Measurements from ENCODE around the gene ITPRID2.

The ITPRID2 gene

GRCh38 chr2:181973171-181973783 lies 81.7 kb downstream of the ITPRID2 start:
- DNase-seq (no peak), ATAC-seq (ENCODE audit: insufficient read depth, low read depth) (no peak)
- no peak for TF ChIP-seq EZH2 (IDR thresholded peaks at IDR 0.05; ENCODE audit: borderline replicate concordance, low read depth, low read length, severe bottlenecking)
- TF ChIP-seq CTCF (IDR thresholded peaks at IDR 0.05; ENCODE audit: borderline replicate concordance, extremely low read depth, low read length, poor library complexity, severe bottlenecking): no peak
- Histone ChIP-seq H3K4me3 (ENCODE audit: low read depth in 1 of 2, low read length in 2 of 2) (no peak overlapping the region), H3K27ac (ENCODE audit: low read length) (no peak overlapping the region), H3K79me2 (ENCODE audit: insufficient read depth, low read length) (no peaks in the 10 kb centered on the region), H3K36me3 (ENCODE audit: insufficient read depth, low read length) (no peaks in the 10 kb centered on the region), H2AFZ (ENCODE audit: low read depth, low read length) (no peak overlapping the region), H3K27me3 (ENCODE audit: insufficient read depth, low read length, poor library complexity) (no peaks in the 10 kb centered on the region), H3K9ac (ENCODE audit: low read depth, low read length) (no peak overlapping the region), H3K4me1 (ENCODE audit: insufficient read depth, low read length) (no peaks in the 10 kb centered on the region), H3K9me3 (ENCODE audit: insufficient read depth, low read length, severe bottlenecking) (no peaks in the 10 kb centered on the region), H3K4me2 (ENCODE audit: insufficient read depth, low read length) (no peak overlapping the region), H4K20me1 (ENCODE audit: insufficient read depth, low read length) (no peaks in the 10 kb centered on the region)

GRCh38 chr2:181977661-181978350 lies 86.3 kb downstream of the ITPRID2 start:
- Histone ChIP-seq H2AFZ (ENCODE audit: low read depth, low read length) (no peak overlapping the region), H3K27ac (ENCODE audit: low read length) (no peak overlapping the region), H3K79me2 (ENCODE audit: insufficient read depth, low read length) (no peaks in the 10 kb centered on the region), H3K4me2 (ENCODE audit: insufficient read depth, low read length) (no peak overlapping the region), H3K4me3 (ENCODE audit: low read depth in 1 of 2, low read length in 2 of 2) (no peak overlapping the region), H4K20me1 (ENCODE audit: insufficient read depth, low read length) (no peaks in the 10 kb centered on the region), H3K4me1 (ENCODE audit: insufficient read depth, low read length) (no peaks in the 10 kb centered on the region), H3K9ac (ENCODE audit: low read depth, low read length) (no peak overlapping the region), H3K9me3 (ENCODE audit: insufficient read depth, low read length, severe bottlenecking) (no peaks in the 10 kb centered on the region), H3K36me3 (ENCODE audit: insufficient read depth, low read length) (no peaks in the 10 kb centered on the region), H3K27me3 (ENCODE audit: insufficient read depth, low read length, poor library complexity) (no peaks in the 10 kb centered on the region)
- DNase-seq: no peak
- TF ChIP-seq EZH2 (IDR thresholded peaks at IDR 0.05; ENCODE audit: borderline replicate concordance, low read depth, low read length, severe bottlenecking) (no peak), CTCF (IDR thresholded peaks at IDR 0.05; ENCODE audit: borderline replicate concordance, extremely low read depth, low read length, poor library complexity, severe bottlenecking) (no peak)
- no peak for ATAC-seq (ENCODE audit: insufficient read depth, low read depth)

- TF ChIP-seq CTCF (IDR thresholded peaks at IDR 0.05; ENCODE audit: borderline replicate concordance, extremely low read depth, low read length, poor library complexity, severe bottlenecking) (no peak), EZH2 (IDR thresholded peaks at IDR 0.05; ENCODE audit: borderline replicate concordance, low read depth, low read length, severe bottlenecking) (no peak)
- ATAC-seq (ENCODE audit: insufficient read depth, low read depth): no peak
- no peak overlapping the region for H3K4me3 ChIP-seq (ENCODE audit: low read depth in 1 of 2, low read length in 2 of 2)
- H3K9me3 ChIP-seq (ENCODE audit: insufficient read depth, low read length, severe bottlenecking): no peaks in the 10 kb centered on the region
- no peak for DNase-seq
- H2AFZ ChIP-seq (ENCODE audit: low read depth, low read length): no peak overlapping the region
- no peak overlapping the region for H3K9ac ChIP-seq (ENCODE audit: low read depth, low read length)
- H3K27me3 ChIP-seq (ENCODE audit: insufficient read depth, low read length, poor library complexity): no peaks in the 10 kb centered on the region
- H3K4me2 ChIP-seq (ENCODE audit: insufficient read depth, low read length): no peak overlapping the region
- no peak overlapping the region for H3K27ac ChIP-seq (ENCODE audit: low read length)
- H3K36me3 ChIP-seq (ENCODE audit: insufficient read depth, low read length): no peaks in the 10 kb centered on the region
- no peaks in the 10 kb centered on the region for H4K20me1 ChIP-seq (ENCODE audit: insufficient read depth, low read length)
- no peaks in the 10 kb centered on the region for H3K4me1 ChIP-seq (ENCODE audit: insufficient read depth, low read length)
- H3K79me2 ChIP-seq (ENCODE audit: insufficient read depth, low read length): no peaks in the 10 kb centered on the region
Observed at GRCh38 chr2:181978351-181979150, 87.0 kb downstream of the ITPRID2 start.

Measured in DND-41 (cell line).